ENCODE results near the gene SLC25A34. TPM values are rescaled to one million over a fixed set of nuclear protein-coding genes. Genes with fewer than 3 reads are reported as not detected.

Gene SLC25A34
- total RNA-seq, 1 donor from 2014 or later: 3.5 TPM

- H3K27ac ChIP-seq: peak overlapping the region; percentile 1
- no peaks in the 10 kb centered on the region for H3K27me3 ChIP-seq (ENCODE audit: low read depth)
- intact Hi-C loops (cut with DNase I): no loop called here
- TF ChIP-seq CTCF (IDR thresholded peaks at IDR 0.05): no peak
- no peaks in the 10 kb centered on the region for H3K9me3 ChIP-seq
- no peak overlapping the region for H3K4me3 ChIP-seq
- ATAC-seq: peak; percentile 41 to 45
- no peak for DNase-seq
- H3K36me3 ChIP-seq: no peaks in the 10 kb centered on the region
- H3K4me1 ChIP-seq: peaks cover 16% of the 10 kb centered on the region
These were observed 52.7 kb downstream of the SLC25A34 start for GRCh38 chr1:15788624-15789301.

Other genes with a start within 250 kb of the SLC25A34 start
- 16.4 TPM for gene CASP9, start 212.0 kb upstream of the SLC25A34 start, total RNA-seq
- 23.9 TPM for gene DNAJC16, start 209.4 kb upstream of the SLC25A34 start, total RNA-seq
- not detected for gene AGMAT, start 151.2 kb upstream of the SLC25A34 start, total RNA-seq
- 48.8 TPM for gene DDI2, start 118.8 kb upstream of the SLC25A34 start, total RNA-seq
- gene PLEKHM2, start 51.9 kb upstream of the SLC25A34 start, total RNA-seq: 80.4 TPM
- not detected for gene TMEM82, start 6.2 kb downstream of the SLC25A34 start, total RNA-seq
- gene FBLIM1, start 22.5 kb downstream of the SLC25A34 start, total RNA-seq: 20.1 TPM
- gene UQCRHL, start 71.4 kb downstream of the SLC25A34 start, total RNA-seq: 1.1 TPM
- gene SPEN, start 111.4 kb downstream of the SLC25A34 start, total RNA-seq: 54.7 TPM
- 37.7 TPM for gene ZBTB17, start 239.8 kb downstream of the SLC25A34 start, total RNA-seq

All from lower lobe of right lung (tissue), 2 donors.